T follicular helper cell (primary cell): Measurements from ENCODE around the gene ZSWIM9.

ENCODE experiments used
- DNase-seq: peaks from one replicate; pipeline ENCODE4 v3.0.0-alpha.2; 2020; ENCODE audit warnings: low read depth
- total RNA-seq, 2 experiments: gene quantifications; one replicate each; lab custom pipeline; 2026; lab: John Stamatoyannopoulos, UW

ZSWIM9 gene
- 1.2 to 4.4 reads per million in 2 experiments for total RNA-seq

- peak; percentile 86 for DNase-seq
These were observed at the start of gene ZSWIM9, which contains the start of gene LIG1 for GRCh38 chr19:48169939-48170803. Gene ZSWIM9, plus strand, starts transcription at chr19:48170680. Its CDS starts 1,123 bp downstream, at chr19:48171803. Gene LIG1, minus strand, starts transcription at chr19:48170344. Its CDS starts 4,778 bp downstream, at chr19:48165566.

- no peak for DNase-seq
These were observed 49.4 kb upstream of the ZSWIM9 start for GRCh38 chr19:48121066-48121465.

- no peak for DNase-seq
These were observed 48.5 kb upstream of the ZSWIM9 start for GRCh38 chr19:48121909-48122371.

- DNase-seq, result no peak
These were observed 48.1 kb upstream of the ZSWIM9 start for GRCh38 chr19:48122421-48122820.

- no peak for DNase-seq
These were observed 46.4 kb upstream of the ZSWIM9 start for GRCh38 chr19:48123907-48124651.

- no peak for DNase-seq
These were observed 42.9 kb upstream of the ZSWIM9 start for GRCh38 chr19:48127561-48127960.

GRCh38 chr19:48133094-48133493 is 37.4 kb upstream of the ZSWIM9 start:
- DNase-seq, result no peak

GRCh38 chr19:48135411-48135810 is 35.1 kb upstream of the ZSWIM9 start:
- DNase-seq, result no peak

- no peak for DNase-seq
These were observed 33.9 kb upstream of the ZSWIM9 start for GRCh38 chr19:48136547-48136946.

GRCh38 chr19:48137411-48137810 is 33.1 kb upstream of the ZSWIM9 start:
- no peak for DNase-seq

GRCh38 chr19:48139053-48139452 is 31.4 kb upstream of the ZSWIM9 start:
- no peak for DNase-seq

- DNase-seq, result no peak
These were observed 22.8 kb upstream of the ZSWIM9 start for GRCh38 chr19:48147597-48148175.

GRCh38 chr19:48148576-48148975 is 21.9 kb upstream of the ZSWIM9 start:
- DNase-seq, result no peak

- no peak for DNase-seq
These were observed 21.1 kb upstream of the ZSWIM9 start for GRCh38 chr19:48149430-48149829.

- peak; percentile 43 for DNase-seq
These were observed 17.9 kb upstream of the ZSWIM9 start for GRCh38 chr19:48152551-48152950.

- DNase-seq, result no peak
These were observed 16.5 kb upstream of the ZSWIM9 start for GRCh38 chr19:48154003-48154402.

- DNase-seq, result no peak
These were observed 12.2 kb upstream of the ZSWIM9 start for GRCh38 chr19:48158210-48158790.

- DNase-seq, result no peak
These were observed 1.8 kb upstream of the ZSWIM9 start for GRCh38 chr19:48168689-48169088.

- DNase-seq, result peak; percentile 92
These were observed 922 bp upstream of the ZSWIM9 start for GRCh38 chr19:48169578-48169938.

GRCh38 chr19:48170817-48171347 is 402 bp downstream of the ZSWIM9 start:
- no peak for DNase-seq

GRCh38 chr19:48171710-48172109 is 1.2 kb downstream of the ZSWIM9 start:
- no peak for DNase-seq
